Right ventricle myocardium inferior (tissue), 1 donor: ENCODE data around the gene CBR3. TPM values are rescaled to one million over a fixed set of nuclear protein-coding genes. Genes with fewer than 3 reads are reported as not detected.
"Not testable (repeated sequence)": the region's sequence is repeated elsewhere in the genome, so short reads cannot be mapped to it uniquely, and the experiment has no call there.

Experiments used
- ATAC-seq: fragments of 200-7000 bp; cut with Tn5 transposase; one replicate; pipeline ENCODE4 v1.9.1; 2020; ENCODE audit warnings: mild to moderate bottlenecking, moderate library complexity
- DNase-seq: peaks from one replicate; pipeline ENCODE4 v3.0.0; 2021; ENCODE audit errors: missing footprints
- intact Hi-C: fragments of 100-400 bp; cut with DNase I; formaldehyde crosslinking; loops from one replicate; pipeline ENCODE4 v1.11.0; 2022
- total RNA-seq: library from RNA; stranded (reverse); fragmentation: NEBNext Ultra II Directional; extraction: Animal tissue kit (Norgen Biotek cat#: 25700); gene quantifications from one replicate; pipeline ENCODE4 v1.2.1, GENCODE V29; 2021
- donor health status: DM: no; HTN: yes; CAD: no; lungs with severe emphysema.

Gene CBR3
- total RNA-seq, 1 donor from 2014 or later, result 2.5 TPM

- intact Hi-C loops, result loop anchor here (5.0 kb wide), 1 partner anchor 52 kb away; the partner anchor contains the start of gene SETD4
- DNase-seq (no peak), ATAC-seq (no peak)
Measured at GRCh38 chr21:36113647-36114428, 21.0 kb upstream of the CBR3 start.

- intact Hi-C loops, result no loop called here
- DNase-seq (no peak), ATAC-seq (no peak)
Measured at GRCh38 chr21:36115138-36115730, 19.6 kb upstream of the CBR3 start.

- DNase-seq (no peak), ATAC-seq (no peak)
- intact Hi-C loops, result no loop called here
Measured at GRCh38 chr21:36117286-36117741, 17.6 kb upstream of the CBR3 start.

GRCh38 chr21:36120304-36120888, 14.5 kb upstream of the CBR3 start:
- ATAC-seq (peak; percentile 86), DNase-seq (no peak)
- intact Hi-C loops, result no loop called here

DNA sequence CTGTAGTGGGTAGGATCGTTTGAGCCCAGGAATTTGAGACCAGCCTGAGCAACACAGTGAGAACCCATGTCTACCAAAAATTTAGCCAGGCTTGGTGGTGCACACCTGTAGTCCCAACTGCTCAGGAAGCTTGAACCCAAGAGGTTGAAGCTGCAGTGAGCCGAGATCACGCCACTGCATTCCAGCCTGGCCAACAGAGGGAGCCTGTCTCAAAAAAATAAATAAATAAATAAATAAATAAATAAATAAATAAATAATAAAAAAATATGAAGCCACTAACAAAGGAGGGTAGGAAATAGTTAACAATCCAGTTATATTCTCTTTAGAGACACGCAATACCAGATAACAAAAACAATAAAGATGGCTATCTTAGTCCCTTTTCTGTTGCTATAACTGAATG, 11.9 kb upstream of the CBR3 start:
- no peak for ATAC-seq
- no peak for DNase-seq

DNA sequence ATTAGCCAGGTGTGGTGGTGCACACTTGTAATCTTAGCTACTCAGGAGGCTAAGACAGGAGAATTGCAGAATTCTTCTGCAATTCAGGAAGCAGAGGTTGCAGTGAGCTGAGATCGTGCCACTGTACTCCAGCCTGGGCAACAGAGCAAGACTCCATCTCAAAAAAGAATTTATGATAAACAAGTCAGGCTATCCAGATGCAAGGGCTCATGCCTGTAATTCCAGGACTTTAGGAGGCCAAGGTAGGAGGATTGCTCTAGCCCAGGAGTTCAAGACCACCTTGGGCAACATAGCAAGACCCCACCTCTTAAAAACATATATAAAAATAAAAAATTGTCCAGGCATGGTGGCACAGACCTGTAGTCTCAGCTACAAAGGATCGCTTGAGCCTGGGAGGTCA, 10.5 kb upstream of the CBR3 start:
- intact Hi-C loops, result no loop called here
- ATAC-seq (no peak), DNase-seq (no peak)

More for the DNA sequence above, 11.9 kb upstream of the CBR3 start:
- intact Hi-C loops, result no loop called here

- intact Hi-C loops, result no loop called here
- no peak for DNase-seq
- ATAC-seq, result no peak
Measured at GRCh38 chr21:36125512-36126207, 9.2 kb upstream of the CBR3 start.

- intact Hi-C loops, result no loop called here
- DNase-seq (no peak), ATAC-seq (no peak)
Measured at GRCh38 chr21:36126208-36126565, 8.7 kb upstream of the CBR3 start.

GRCh38 chr21:36126621-36127110, 8.2 kb upstream of the CBR3 start:
- DNase-seq, result no peak
- intact Hi-C loops, result no loop called here
- ATAC-seq, result no peak

DNA sequence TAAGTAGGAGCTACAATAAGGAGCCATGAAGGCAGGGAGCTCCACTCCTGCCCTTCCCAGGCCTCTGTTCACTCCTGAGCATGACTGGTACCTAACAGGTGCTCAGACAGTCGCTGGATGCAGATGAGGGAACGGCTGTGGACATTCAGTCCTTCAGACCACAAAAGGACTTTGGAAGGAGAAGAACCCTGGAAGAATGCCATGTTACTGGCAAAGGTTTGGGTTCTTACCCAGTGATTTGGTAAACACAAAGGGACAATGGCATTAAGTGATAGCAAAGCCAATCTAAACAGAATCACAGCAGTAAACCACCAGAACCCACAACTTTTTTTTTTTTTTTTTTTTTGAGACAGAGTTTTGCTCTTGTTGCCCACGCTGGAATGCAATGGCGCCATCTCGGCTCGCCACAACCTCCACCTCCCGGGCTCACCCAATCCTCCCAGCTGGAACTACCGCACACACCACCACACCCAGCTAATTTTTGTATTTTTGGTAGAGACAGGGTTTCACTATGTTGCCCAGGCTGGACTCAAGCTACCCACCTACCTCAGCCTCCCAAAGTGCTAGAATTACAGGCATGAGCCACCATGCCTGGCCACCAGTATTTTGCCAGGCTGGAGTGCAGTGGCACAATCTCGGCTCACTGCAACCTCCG, 7.5 kb upstream of the CBR3 start:
- intact Hi-C loops, result no loop called here
- DNase-seq, result no peak
- ATAC-seq, result no peak

- intact Hi-C loops, result no loop called here
- DNase-seq (no peak), ATAC-seq (no peak)
Measured at GRCh38 chr21:36127977-36128376, 6.9 kb upstream of the CBR3 start.

GRCh38 chr21:36129219-36129618, 5.7 kb upstream of the CBR3 start:
- no peak for DNase-seq

GRCh38 chr21:36130414-36130762, 4.5 kb upstream of the CBR3 start:
- DNase-seq, ATAC-seq, intact Hi-C loops: not testable (repeated sequence)

More at GRCh38 chr21:36129219-36129618, 5.7 kb upstream of the CBR3 start:
- no peak for ATAC-seq
- intact Hi-C loops, result no loop called here

DNA sequence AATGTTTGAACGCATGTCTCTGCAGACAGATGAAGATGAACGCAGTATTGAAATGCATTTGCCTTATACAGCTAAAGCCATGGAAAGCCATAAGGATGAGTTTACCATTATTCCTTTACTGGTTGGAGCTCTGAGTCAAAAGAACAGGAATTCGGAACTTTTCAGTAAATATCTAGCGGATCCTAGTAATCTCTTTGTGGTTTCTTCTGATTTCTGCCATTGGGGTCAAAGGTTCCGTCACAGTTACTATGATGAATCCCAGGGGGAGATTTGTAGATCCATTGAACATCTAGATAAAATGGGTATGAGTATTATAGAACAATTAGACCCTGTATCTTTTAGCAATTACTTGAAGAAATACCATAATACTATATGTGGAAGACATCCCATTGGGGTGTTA, 4.0 kb upstream of the CBR3 start:
- DNase-seq, intact Hi-C loops, ATAC-seq: not testable (repeated sequence)

GRCh38 chr21:36132696-36133095, 2.2 kb upstream of the CBR3 start:
- DNase-seq (no peak), ATAC-seq (no peak)
- intact Hi-C loops, result no loop called here

- ATAC-seq, result peak; percentile 92
- intact Hi-C loops, result loop anchor here (5.0 kb wide), 2 partner anchors 127 to 187 kb away; partner anchors contain the start of gene MORC3
- DNase-seq, result peak; percentile 90
Measured at GRCh38 chr21:36135391-36136102, 668 bp downstream of the CBR3 start.

GRCh38 chr21:36139791-36140190, 4.9 kb downstream of the CBR3 start:
- intact Hi-C loops, result loop anchor here (5.0 kb wide), 3 partner anchors 123 to 193 kb away; partner anchors contain the start of gene MORC3
- not testable (repeated sequence) for DNase-seq, ATAC-seq

DNA sequence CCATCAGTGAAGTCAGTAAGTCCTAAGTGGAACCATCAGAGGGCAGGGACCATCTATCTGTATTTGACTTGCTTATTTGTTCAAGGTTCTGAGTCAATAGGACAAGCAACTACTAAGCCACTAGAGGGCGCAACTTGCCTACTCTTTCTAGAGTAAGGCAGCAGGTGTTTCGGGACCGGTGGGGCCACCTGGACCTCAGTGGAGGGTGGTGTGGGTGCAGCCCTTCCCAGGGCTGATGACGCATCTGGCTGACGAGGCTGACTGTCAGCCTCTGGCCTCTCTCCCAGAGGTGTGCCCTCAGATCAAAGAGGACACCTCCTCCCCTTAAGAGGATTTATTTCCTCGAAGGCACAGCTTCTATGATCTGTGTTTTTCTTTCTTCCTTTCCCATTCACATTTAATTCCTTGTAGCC, 6.6 kb downstream of the CBR3 start:
- DNase-seq (peak; percentile 78), ATAC-seq (peak; percentile 75)
- intact Hi-C loops, result loop anchor here (5.0 kb wide), 1 partner anchor 191 kb away; no protein-coding TSS in a partner anchor
